Parietal lobe (tissue), 1 donor: Measurements from ENCODE around the gene STX10. TPM values are rescaled to one million over a fixed set of nuclear protein-coding genes. Genes with fewer than 3 reads are reported as not detected.

Experiments
- total RNA-seq: library from RNA; depleted of rRNA; stranded (reverse); fragments of >200 nt; gene quantifications from one replicate; pipeline ENCODE4 v1.2.3, GENCODE V29; 2014

Gene STX10, protein sequence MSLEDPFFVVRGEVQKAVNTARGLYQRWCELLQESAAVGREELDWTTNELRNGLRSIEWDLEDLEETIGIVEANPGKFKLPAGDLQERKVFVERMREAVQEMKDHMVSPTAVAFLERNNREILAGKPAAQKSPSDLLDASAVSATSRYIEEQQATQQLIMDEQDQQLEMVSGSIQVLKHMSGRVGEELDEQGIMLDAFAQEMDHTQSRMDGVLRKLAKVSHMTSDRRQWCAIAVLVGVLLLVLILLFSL
- 27.2 TPM for total RNA-seq

DNA sequence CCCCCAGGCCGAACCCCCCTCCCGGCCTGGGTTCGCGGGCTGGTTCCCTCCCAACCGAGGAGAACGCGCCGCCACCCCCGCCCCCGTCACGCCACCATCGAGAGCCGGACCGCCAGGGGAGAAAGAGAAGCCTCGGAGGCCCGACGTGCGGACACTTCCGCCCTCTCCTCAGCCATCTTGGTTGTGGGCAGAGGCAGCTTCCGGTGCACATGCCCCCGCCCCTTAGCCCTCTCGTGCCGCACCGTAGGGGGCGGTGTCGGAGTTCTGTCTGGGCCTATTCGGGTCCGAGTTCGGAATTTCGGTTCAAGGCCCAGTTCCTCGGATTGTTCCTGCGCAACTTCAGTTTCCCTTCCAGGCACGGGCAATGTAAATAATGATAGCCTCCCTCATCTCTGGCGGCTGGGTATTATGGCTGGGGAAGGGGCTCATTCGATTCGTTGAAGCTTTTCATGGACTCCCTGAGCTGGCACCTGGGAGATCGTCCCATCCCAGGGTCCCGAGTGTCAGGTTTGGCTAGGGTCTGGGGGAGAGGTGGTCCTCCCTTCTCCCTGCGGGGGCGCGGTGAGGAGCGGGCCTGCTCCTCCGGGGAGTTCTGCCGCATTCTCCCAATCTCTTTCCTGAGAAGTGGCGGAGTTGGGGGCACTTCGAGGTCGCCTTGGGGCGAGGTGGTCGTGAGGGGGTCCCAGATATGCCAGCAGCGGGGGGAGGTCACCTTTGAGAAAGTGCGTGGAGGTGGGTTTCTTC, at the start of gene STX10, which contains the start of gene IER2:
TSS of gene STX10 (minus strand) at position 189 of the 744 bp plus-strand sequence. CDS start 202 bp downstream, outside the sequence.
TSS of gene IER2 (plus strand) at position 225 of the 744 bp plus-strand sequence. CDS start 2,776 bp downstream, outside the sequence.

DNA sequence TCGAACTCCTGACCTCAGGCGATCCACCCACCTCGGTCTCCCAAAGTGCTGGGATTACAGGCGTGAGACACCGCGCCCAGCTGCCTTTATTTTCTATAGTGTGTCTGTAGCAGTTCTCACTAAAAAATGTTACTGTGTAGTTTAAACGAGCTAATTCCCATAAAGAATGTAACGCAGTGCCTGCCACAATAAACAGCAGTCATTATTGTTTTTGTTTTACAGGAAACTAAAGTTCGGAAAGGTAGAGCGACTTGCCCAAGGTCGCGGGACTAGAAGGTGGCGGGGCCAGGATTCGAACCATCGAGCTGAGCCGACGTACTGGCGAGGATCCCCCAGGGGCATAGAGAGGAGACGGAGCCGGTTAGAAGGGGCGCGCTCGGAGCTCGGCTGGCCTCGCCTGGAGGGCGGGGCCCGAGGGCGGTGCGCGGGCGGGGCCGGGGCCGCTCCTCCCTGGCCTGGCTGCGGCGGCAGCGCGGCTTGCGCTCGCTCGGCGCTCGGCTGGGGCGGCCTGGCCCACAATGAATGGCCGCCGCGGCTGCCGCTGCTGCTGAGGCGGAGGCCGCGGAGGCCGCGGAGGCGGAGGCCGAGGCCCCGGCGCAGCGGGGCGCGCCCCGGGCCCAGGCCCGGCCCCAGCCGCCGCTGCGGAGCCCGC, 32.3 kb downstream of the STX10 start, which contains the start of gene NACC1:
TSS of gene NACC1 (plus strand) at position 493 of the 652 bp plus-strand sequence. CDS start 16,944 bp downstream, outside the sequence.

DNA sequence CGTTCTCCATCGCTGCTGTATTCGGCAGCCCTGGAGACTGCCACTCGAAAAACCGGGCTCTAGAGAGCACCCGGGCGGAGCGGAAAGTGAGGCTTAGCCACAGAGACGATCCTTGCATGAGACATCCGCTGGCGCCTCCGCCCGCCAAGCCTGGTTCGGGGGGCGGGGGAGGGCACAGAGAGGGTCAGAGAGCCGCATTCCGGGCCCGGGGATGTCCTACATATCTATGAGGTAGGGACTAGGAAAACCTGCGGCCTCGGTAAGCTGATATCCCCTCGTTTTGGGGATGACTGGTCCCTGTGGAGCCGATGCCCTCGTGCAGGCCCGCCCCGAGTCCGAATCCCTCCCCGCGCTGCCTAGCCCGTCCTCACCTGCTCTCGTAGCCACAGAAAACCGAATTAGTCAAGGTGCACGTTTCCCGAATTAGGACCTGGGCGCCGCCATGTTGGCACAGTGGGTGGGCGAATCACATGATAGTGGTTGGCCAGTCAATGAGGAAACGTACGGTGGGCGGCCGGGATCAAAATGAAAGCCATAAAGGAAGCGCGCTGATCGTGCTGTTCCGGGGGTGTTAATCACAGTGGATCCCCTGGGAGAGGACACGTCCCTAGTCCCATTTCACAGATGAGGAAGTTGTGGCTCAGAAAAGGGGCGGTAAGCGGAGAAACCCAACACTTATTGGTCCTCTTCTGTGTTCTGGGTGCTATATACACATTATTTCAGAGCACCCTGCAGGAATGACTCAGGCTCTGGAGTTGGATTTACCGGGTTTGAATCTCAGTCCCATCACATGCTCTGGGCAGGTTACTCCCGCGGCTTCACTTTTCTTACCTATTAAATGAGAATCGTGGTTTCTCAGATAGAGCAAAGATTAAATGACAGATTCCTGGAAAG, 33.6 kb downstream of the STX10 start, which contains the start of gene TRMT1:
TSS of gene TRMT1 (minus strand) at position 459 of the 894 bp plus-strand sequence. CDS start at position 118, 341 bp downstream.

DNA sequence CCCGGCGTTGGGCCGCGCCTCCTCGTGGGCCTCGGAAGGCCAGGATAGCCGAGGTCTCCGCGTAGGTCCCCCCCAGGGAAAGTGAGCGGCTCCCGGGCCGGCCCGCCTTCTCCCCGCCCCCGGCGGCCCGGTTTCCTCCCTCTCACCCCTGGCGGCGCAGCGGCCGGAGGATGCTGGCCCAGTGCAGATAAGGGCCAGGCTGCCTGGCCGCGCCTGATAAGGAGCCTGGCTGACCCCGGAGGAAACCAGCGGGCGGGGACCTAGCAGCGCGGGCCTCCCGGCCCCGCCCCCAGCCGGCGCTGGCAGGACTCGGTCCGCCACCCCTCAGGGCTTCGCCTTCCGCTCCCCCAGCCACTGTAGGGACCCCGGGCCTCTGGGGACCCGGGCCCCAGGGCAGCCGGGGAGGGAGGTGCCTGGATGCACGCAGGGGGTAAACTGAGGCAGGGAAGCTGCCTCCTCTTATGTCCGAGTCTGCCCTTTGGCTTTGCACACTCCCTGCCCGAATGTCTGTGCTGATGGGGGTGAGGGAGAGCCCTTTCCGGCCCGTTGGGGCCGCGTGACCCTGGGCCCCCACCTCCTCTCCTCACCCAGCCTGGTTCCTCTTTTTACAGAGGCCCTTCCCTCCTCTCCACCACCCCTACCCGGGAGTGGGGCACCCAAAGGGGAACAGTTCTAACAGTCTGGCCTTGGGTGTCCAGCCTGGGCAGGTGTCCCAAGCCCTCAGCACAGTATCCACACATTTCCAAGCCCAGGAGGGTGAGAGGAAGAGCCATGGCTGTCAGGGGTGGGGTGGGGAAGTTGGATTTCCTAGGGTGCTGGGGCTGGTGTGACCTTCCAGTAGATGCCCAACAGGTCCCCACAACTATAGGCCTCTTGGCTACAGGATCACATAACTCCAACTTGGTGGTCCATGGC, 47.3 kb downstream of the STX10 start, which contains the start of gene LYL1:
TSS of gene LYL1 (minus strand) at position 193 of the 915 bp plus-strand sequence. CDS start 1,687 bp downstream, outside the sequence.

Other genes with a start within 250 kb of the STX10 start
- not detected for gene SYCE2, start 231.1 kb downstream of the STX10 start, total RNA-seq
- gene FARSA, start 216.7 kb downstream of the STX10 start, total RNA-seq = 55.7 TPM
- gene CALR, start 211.8 kb downstream of the STX10 start, total RNA-seq = 211 TPM
- gene RAD23A, start 204.5 kb downstream of the STX10 start, total RNA-seq = 35.1 TPM
- 15.3 TPM for gene GADD45GIP1, start 193.2 kb downstream of the STX10 start, total RNA-seq
- gene DAND5, start 180.8 kb downstream of the STX10 start, total RNA-seq = not detected
- gene NFIX, start 154.9 kb downstream of the STX10 start, total RNA-seq = 235 TPM
- gene LYL1, start 47.5 kb downstream of the STX10 start, total RNA-seq = 2.8 TPM
- 32.2 TPM for gene TRMT1, start 33.6 kb downstream of the STX10 start, total RNA-seq
- gene NACC1, start 32.1 kb downstream of the STX10 start, total RNA-seq = 26.9 TPM
- 6.6 TPM for gene IER2, start within 50 bp of the STX10 start, total RNA-seq